Measurements from ENCODE around the gene TMEM108.

TMEM108 gene

GRCh38 chr3:133227813-133228212 lies 189.6 kb downstream of the TMEM108 start:
- DNase-seq (ENCODE audit: low spot score), result no peak

- DNase-seq (ENCODE audit: low spot score), result no peak
These were observed 192.0 kb downstream of the TMEM108 start for GRCh38 chr3:133230195-133230594.

GRCh38 chr3:133236901-133237300 lies 198.7 kb downstream of the TMEM108 start:
- no peak for DNase-seq (ENCODE audit: low spot score)

GRCh38 chr3:133237380-133237779 lies 199.2 kb downstream of the TMEM108 start:
- DNase-seq (ENCODE audit: low spot score), result no peak

- no peak for DNase-seq (ENCODE audit: low spot score)
These were observed 199.8 kb downstream of the TMEM108 start for GRCh38 chr3:133238015-133238414.

GRCh38 chr3:133246119-133246518 lies 207.9 kb downstream of the TMEM108 start:
- no peak for DNase-seq (ENCODE audit: low spot score)

GRCh38 chr3:133246773-133247172 lies 208.6 kb downstream of the TMEM108 start:
- no peak for DNase-seq (ENCODE audit: low spot score)

- no peak for DNase-seq (ENCODE audit: low spot score)
These were observed 210.2 kb downstream of the TMEM108 start for GRCh38 chr3:133248389-133248788.

- no peak for DNase-seq (ENCODE audit: low spot score)
These were observed 211.3 kb downstream of the TMEM108 start for GRCh38 chr3:133249490-133249889.

GRCh38 chr3:133254151-133254550 lies 216.0 kb downstream of the TMEM108 start:
- no peak for DNase-seq (ENCODE audit: low spot score)

GRCh38 chr3:133254716-133255115 lies 216.5 kb downstream of the TMEM108 start:
- DNase-seq (ENCODE audit: low spot score), result no peak

- peak; percentile 17 for DNase-seq (ENCODE audit: low spot score)
These were observed 218.7 kb downstream of the TMEM108 start for GRCh38 chr3:133256787-133257483.

GRCh38 chr3:133258358-133258757 lies 220.2 kb downstream of the TMEM108 start:
- DNase-seq (ENCODE audit: low spot score), result peak; percentile 21

- no peak for DNase-seq (ENCODE audit: low spot score)
These were observed 221.6 kb downstream of the TMEM108 start for GRCh38 chr3:133259767-133260166.

- no peak for DNase-seq (ENCODE audit: low spot score)
These were observed 224.1 kb downstream of the TMEM108 start for GRCh38 chr3:133262333-133262732.

- no peak for DNase-seq (ENCODE audit: low spot score)
These were observed 226.7 kb downstream of the TMEM108 start for GRCh38 chr3:133264920-133265319.

- no peak for DNase-seq (ENCODE audit: low spot score)
These were observed 230.5 kb downstream of the TMEM108 start for GRCh38 chr3:133268726-133269134.

- no peak for DNase-seq (ENCODE audit: low spot score)
These were observed 231.2 kb downstream of the TMEM108 start for GRCh38 chr3:133269393-133269792.

- no peak for DNase-seq (ENCODE audit: low spot score)
These were observed 232.4 kb downstream of the TMEM108 start for GRCh38 chr3:133270631-133271030.

GRCh38 chr3:133271042-133271441 lies 232.9 kb downstream of the TMEM108 start:
- no peak for DNase-seq (ENCODE audit: low spot score)

GRCh38 chr3:133271539-133271938 lies 233.3 kb downstream of the TMEM108 start:
- peak; percentile 29 for DNase-seq (ENCODE audit: low spot score)

- DNase-seq (ENCODE audit: low spot score), result no peak
These were observed 235.2 kb downstream of the TMEM108 start for GRCh38 chr3:133273346-133273745.

GRCh38 chr3:133274477-133274876 lies 236.3 kb downstream of the TMEM108 start:
- no peak for DNase-seq (ENCODE audit: low spot score)

GRCh38 chr3:133276594-133276993 lies 238.4 kb downstream of the TMEM108 start:
- DNase-seq (ENCODE audit: low spot score), result no peak

Measured in RKO (cell line).